ENCODE results near the gene LRRC61. TPM values are rescaled to one million over a fixed set of nuclear protein-coding genes. Genes with fewer than 3 reads are reported as not detected.
A peak's percentile ranks its signal among the peaks of the same experiment; 100 is the strongest.

The LRRC61 gene
- total and polyA plus RNA-seq, 2 of the 13 experiments (the other 11 are each of a cell fraction or from before 2014, with no cell fraction given), result 33.0 to 34.8 TPM

- POLR2A ChIA-PET, result interaction anchor here (0.9 to 6.8 kb wide), 15 partner anchors 10 to 660 kb away, joined by 3 to 141 read pairs (median 9); partner anchors contain the start of genes ABCB8, ACTR3C, LRRC61 and RARRES2
- in situ Hi-C loops (cut with HindIII; ENCODE audit: extremely low pct_ligation_motif_present, low pct_unique_long_range_greater_than_20kb), result no loop called here
- peak; percentile 26 for FAIRE-seq
- peak within 1 kb of the TSS; percentile 95 for H3K9ac ChIP-seq (ENCODE audit: insufficient read depth, low read depth, low read length)
- H3K4me3 ChIP-seq (replicated peaks in 1 of 3; ENCODE audit: insufficient read depth in 1 of 3, low read depth in 2 of 3, low read length in 3 of 3), result peak within 1 kb of the TSS; percentile 68 to 84 (median 82)
- 0% methylated on average over 9 of the region's 85 CpGs for WGBS (ENCODE audit: low lambda C conversion rate)
- peak; percentile 71 for ATAC-seq
- peaks cover 5 to 19% of the 10 kb centered on the region in 2 experiments; a peak in 4 of 5 replicates for H3K36me3 ChIP-seq (replicated peaks in 1 of 2; ENCODE audit: control insufficient read depth in 1 of 2, insufficient read depth in 2 of 2, low read length in 2 of 2)
- peak within 1 kb of the TSS; percentile 100 for H3K27ac ChIP-seq (ENCODE audit: extremely low read length, insufficient read depth, low read length)
- H4K20me1 ChIP-seq (ENCODE audit: insufficient read depth, low read length), result peaks cover 8% of the 10 kb centered on the region; the same call in 1 of the 2 replicates
- intact Hi-C loops (cut with micrococcal nuclease; ENCODE audit: unreplicated experiment), result loop anchor here (1.0 kb wide), 2 partner anchors 9 to 27 kb away; partner anchors contain the start of gene RARRES2
- no TSS peak for BruUV-seq (replicated peaks)
- H3K27me3 ChIP-seq (ENCODE audit: control insufficient read depth in 1 of 2, insufficient read depth in 2 of 2, low read length in 2 of 2), result no peaks in the 10 kb centered on the region
- CTCF ChIA-PET (ENCODE audit: low intra/inter-chr PET ratio, low total read pairs), result no interaction called here
- no peaks in the 10 kb centered on the region for H3K9me3 ChIP-seq (ENCODE audit: low read length)
- H2AFZ ChIP-seq (ENCODE audit: low read length), result peak within 1 kb of the TSS; percentile 61
- peak within 1 kb of the TSS; percentile 99 for H3K4me2 ChIP-seq (ENCODE audit: low read depth, low read length)
- peak; percentile 86 for DNase-seq (ENCODE audit: low spot score)
- peaks cover 32% of the 10 kb centered on the region for H3K79me2 ChIP-seq (ENCODE audit: insufficient read depth, low read length)
- peaks cover 35% of the 10 kb centered on the region for H3K4me1 ChIP-seq (ENCODE audit: insufficient read depth, low read length)
- TF ChIP-seq KMT2A (CRISPR knock-in tag; IDR thresholded peaks at IDR 0.05) (peak; percentile 68), NR1H2 (CRISPR knock-in tag; IDR thresholded peaks at IDR 0.05; ENCODE audit: borderline replicate concordance, low read depth) (0 out of 2 replicates have a peak, but pooled peaks have one; percentile 26), ZSCAN20 (CRISPR knock-in tag; IDR thresholded peaks at IDR 0.05; ENCODE audit: borderline replicate concordance) (0 out of 2 replicates have a peak, but pooled peaks have one; percentile 92), AKAP8 (CRISPR knock-in tag; IDR thresholded peaks at IDR 0.05) (peak; percentile 3; the same call in 1 of the 2 replicates), ZNF256 (CRISPR knock-in tag; conservative IDR thresholded peaks at IDR 0.05) (0 out of 2 replicates have a peak, but pooled peaks have one; percentile 56), UBTF (CRISPR knock-in tag; IDR thresholded peaks at IDR 0.05) (peak; percentile 75; the same call in 1 of the 2 replicates), GFI1 (CRISPR knock-in tag; IDR thresholded peaks at IDR 0.05; ENCODE audit: borderline replicate concordance) (0 out of 2 replicates have a peak, but pooled peaks have one; percentile 54), LBX2 (CRISPR knock-in tag; IDR thresholded peaks at IDR 0.05; ENCODE audit: borderline replicate concordance) (peak; percentile 23; the same call in 1 of the 2 replicates), ZNF660 (CRISPR knock-in tag; IDR thresholded peaks at IDR 0.05; ENCODE audit: borderline replicate concordance, low read depth) (0 out of 2 replicates have a peak, but pooled peaks have one; percentile 18), ZNF318 (CRISPR knock-in tag; IDR thresholded peaks at IDR 0.05) (peak; percentile 64; the same call in 1 of the 2 replicates)
These were observed 45.1 kb downstream of the LRRC61 start, which contains the start of gene REPIN1 for GRCh38 chr7:150368096-150368883. REPIN1 (plus strand) TSS chr7:150368822; CDS start chr7:150369712, 890 bp downstream.

Measured in HepG2 (cell line).